T1000 (cell line): Measurements from ENCODE around the gene PEPD.

Experiments
- DNase-seq: peaks from one replicate; lab custom pipeline; 2025; ENCODE audit warnings: mixed read lengths; lab: John Stamatoyannopoulos, UW

The PEPD gene

DNA sequence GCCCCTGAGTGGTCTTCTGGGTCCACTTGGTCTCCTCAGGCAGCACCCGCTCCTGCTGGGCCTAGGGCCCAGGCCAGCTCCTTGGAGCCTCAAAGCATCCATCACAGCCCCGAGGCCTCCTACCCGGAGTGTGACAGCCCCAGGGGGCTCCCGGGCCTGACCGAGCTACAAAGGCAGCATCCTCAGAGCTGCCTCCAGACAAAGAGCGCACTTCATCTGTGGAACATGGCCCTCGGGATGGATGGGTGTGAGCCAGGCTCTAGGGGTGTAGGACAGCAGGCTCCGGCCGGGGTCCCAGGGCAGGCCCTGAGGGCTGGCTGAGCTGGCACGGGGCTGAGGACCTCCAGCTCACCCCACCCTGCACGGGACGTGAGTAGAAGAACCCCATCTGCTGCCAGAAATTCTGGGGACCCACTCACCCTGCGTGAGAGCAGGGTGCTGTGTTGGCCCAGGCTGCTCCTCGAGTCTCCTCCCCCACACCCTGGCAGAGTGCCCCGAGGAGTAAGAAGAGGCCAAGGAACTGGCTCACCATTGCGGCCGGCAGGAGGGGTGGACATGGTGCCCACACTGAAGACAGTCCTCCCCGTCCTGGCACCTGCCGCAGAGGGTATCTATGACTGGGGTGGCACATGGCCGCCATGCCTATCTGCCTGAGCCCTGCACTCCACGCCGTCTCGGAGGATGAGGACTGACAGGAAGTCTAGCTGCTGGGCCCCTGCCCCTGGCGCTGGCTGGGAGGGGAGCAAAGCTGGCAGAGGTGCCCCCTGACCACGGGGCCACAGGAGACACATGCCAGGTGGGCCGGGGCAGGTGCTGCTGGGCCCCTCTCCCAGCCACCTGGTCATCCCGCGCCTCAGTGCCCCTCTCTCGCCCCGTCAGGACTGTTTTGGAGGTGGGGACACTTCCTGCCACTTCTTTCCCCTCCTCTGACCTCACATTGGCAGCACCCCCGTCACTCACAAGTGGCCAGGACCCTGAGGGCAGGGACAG lies 125.7 kb downstream of the PEPD start:
- no peak for DNase-seq

DNA sequence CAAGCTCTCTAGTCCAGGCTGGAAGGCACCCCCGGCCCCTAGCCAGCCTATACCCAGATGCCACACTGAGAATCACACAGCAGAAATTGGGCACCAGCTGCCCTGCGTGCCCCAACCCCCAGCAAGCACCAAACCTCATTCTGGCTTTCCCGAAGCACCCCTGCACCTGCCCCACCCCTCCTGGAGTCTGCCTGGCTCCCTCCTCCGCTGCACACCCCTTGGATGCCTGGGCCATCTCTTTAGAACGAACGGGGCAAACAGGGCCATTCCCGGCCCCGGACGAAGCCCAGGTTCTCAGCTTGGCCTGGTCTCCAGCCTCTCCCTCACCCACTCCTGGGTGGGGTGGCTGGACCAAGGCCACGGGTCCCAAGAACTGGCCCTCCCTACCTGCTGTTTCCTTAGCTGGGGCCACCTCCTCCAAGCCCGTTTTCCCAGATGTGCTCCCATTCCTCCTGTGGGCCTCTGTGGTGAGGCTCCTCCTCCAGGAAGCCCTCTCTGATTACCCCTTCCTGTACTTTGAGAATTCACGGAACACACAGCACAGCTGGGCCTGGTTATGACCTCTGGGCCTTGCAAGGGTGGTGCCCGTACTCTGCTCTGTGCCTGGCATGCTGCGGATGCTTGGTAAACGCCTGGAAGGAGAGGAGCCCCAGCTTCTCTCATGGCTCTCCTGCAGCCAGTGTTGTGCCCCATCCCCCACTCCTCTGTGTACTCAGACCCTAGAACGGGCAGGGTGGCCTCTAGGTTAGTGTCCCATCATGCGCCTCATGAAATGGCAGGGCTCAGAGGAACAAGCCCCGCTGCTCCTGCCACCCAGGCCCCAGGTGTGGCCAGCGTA lies 126.6 kb downstream of the PEPD start:
- no peak for DNase-seq

DNA sequence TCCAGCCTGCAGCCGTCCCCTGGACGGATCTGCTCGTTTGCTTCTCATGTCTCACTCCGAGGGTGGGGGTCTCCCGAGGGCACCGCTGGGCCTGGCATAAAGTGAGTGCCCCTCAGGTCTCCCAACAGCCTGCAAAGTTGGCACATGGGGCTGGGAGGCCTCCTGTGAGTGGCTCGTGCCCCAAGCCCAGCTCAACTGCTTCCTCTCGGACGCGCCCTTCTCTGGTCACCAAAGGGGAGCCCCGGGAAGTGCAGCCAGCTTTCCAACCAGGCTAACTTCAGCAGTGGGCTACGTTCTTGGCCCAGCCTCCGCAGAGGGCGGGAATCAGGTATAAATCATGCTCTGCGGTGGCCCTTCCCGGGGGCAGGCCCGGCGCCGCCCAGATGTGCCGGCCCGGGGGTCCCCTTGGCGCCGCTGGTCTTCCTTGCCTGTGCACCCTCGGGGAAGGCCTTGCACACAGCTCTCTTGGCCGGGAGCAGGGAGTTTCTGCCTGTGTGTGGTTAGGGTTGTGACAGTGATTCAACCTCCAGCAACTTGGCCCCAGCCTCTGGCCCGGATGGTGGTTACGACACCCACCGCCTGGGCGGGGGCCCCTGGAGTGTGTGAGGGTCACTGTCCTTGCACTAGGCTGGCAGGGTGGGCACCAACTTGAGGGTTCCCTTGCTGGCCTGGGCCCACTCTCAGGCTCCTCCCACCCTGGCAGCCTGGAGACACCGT lies 127.4 kb downstream of the PEPD start:
- peak; percentile 78 for DNase-seq

DNA sequence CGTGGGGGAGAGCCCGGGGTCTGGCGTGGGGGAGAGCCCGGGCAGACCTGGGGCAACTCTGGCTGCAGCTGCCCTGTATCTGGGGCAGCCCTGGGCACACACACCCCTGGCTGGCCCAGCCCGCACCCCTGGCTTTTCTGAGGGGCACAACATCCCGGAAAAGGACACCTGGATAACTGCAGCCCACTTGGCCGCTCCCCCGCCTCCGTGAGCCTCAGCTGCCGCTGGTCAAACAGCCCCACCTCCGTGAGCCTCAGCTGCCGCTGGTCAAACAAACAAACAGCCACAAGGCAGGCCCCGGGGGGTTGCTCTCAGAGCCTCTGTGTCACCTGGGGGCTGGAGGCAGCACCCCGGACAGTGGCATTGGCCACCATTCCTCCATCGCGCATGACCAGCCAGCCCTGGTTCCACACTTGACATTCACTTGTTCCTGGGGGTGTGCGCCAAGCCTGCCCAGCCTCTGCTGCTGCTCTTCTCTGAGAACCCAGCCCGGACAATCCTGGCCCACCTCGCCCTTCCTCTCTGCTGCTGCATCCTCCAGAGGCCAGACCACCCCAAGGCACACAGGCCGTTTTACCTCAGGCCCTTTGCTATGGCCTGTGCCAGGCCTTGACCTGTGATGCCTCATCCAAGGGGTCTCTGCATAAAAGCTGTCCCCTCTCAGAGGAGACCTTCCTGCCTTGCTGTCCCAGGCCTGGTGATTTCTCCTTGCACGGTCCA lies 128.1 kb downstream of the PEPD start:
- no peak for DNase-seq

DNA sequence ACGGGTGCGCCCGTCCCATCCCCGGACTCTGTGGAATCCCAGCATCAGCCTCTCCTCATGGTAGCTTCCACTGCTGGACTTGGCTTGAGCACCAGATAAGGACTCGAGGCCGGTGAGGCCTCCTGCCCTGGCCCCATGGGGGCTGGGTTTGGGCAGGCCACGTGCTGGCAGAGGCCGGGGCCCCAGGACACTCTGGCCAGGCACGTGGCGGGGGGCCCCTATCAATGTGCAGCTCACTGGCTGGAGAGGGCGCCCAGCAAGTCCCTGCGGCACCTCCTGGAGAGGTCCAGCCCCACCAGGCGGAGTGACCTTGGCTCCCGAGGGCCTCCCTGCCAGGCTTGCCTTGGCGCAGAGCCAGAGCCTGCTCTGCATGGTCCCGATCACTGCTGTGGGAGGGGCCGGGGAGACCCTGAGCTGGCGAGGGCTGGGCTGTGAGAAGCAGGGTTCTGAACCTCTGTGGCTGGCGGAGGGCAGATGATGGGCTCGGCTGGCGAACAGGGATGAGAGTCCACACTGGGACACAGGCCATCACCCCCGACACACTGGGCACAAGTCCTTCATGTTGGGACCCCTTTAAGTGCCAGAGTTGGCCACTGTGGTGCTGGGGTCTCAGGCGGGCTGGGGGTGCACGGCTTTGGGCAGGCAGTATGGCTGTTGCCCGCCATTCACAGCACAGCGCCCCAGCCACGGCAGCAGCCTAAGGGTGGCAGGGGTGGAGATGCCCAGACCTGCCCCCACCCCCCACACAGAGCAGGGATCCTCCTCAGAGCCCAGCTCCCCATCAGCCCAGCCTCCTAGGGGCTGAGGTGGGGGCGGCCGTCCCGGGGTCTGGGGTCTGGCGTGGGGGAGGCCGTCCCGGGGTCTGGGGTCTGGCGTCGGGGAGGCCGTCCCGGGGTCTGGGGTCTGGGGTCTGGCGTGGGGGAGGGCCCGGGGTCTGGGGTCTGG lies 129.0 kb downstream of the PEPD start:
- DNase-seq, result no peak

DNA sequence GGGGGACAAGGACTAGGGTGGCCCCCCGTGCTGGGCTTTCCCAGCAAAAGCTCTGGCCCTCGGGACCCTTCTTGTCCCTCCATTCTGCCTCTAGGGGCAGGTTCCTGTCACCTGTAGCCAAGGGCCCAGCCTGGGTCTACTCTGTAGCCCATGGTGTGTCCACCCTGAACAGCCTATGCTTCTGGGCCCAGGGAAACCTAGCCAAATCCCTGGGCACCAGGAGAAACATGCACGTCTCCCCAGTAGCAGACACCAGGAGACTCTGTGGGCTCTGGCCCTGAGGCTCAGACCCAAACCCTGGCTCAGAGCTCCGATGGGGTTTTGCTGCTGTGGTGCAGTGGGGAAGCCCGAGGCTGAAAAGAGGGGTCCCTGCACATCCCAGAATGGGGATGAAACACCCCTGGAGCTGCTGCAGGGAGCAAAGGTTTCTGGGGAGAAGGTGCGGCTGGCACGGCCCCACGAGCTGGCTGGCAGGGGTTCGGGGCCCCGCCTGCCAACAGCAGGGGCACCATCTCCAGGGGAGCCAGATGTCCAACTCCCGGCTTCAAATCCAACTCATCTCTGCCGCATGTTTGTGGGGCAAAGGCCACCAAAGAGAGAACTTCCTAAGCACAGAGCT lies 129.9 kb downstream of the PEPD start:
- no peak for DNase-seq

DNA sequence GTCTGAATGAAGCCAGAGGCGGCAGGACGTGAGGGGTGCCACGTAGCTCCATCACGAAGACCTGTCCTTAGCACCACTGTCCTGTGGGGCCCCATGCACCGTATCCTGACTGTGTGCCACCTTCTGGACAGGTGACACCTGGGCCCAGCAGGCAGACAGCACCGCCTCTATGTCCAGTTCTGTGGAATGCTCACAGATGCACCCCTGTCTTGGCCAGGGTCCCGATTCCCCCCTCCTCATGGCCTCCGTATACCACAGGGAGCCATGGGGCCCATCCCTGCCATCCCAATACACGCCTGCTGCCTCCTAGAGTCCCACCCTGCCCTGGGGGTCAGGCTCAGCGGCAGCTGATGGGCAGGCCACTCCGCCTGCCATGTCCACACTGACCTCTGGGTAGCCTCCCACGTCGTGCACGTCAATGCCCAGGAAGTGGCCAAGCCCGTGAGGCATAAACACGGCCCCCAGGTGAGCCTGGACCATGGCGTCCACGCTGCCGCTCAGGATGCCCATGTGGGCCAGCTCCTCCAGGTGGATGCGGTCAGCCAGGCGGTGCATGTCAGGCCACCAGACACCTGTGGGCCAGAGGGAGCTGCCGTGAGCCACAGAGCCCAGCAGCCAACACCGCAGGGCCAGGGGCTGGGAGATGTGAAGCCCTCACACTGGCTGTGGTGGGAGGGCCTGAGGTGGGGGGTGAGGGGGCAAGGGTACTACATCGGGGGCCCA lies 130.5 kb downstream of the PEPD start:
- DNase-seq, result no peak

DNA sequence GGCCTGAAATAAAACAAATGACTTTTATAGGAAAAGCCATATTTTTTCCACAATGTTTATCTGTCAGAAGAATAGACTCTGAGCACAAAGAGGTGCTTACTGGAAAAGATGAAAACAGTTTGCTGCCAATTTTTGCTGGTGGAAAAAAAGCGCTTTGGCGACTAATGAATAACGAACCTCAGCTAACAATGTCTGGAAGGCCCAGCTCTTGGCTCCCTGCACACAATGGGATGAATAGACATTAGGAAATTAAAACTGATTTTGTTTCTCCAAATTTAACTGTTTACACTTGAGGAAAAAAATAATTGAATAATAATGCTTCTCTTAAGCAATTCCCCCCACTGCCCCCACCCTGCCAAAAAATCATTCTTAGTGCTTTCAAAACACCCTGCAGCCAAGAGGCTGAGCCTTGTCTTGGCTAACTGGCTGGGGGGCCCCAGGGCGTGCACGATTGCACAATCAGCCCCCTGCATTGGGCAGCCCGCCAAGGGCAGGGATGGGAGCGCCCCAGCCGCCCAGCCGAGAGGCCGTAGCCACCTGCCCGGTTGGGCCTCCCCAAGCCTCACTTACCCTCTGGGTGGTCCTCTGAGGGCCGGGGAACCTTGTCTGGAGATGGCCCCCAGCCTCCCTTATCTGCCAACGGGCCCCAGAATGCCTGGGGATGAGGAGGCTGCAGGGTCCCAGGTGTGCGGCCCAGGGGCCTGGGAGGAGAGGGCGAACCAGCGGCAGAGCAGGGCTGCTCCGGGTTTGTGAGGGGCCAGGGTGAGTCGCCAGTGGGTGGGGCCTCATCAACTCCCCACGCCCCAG lies 131.3 kb downstream of the PEPD start:
- no peak for DNase-seq

DNA sequence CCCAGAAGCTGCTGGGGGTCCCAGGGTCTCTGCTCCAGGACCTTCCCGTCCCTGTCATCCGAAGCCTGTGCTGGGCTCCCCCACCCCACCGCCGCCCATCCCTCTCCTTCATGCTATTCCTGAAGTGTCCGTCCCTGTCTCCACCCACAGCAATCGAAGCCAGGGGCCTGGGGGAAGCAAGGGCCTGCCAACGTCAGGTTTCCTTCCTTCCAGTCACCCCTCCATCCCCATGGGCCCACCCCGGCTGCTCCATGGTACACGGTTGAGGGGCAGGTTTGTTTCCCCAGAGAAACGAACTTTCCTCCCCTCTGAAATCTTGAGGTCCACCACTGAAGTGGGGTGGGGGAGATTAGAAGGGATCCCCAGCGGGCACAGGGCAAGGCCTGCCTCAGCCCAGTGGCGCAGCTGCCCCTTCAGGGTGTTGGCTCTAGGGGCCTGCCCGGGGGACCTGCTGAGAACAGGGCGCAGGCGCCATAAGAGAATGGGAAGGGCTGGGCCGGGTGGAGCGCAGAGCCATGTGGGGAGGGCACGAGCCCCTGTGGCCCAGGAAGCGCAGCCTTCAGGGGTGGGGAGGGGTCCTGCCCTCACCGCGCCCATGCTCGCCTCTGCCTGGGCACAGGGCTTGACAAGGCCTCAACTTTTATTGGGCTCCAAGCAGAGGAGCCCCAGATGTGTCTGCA lies 132.0 kb downstream of the PEPD start:
- no peak for DNase-seq

DNA sequence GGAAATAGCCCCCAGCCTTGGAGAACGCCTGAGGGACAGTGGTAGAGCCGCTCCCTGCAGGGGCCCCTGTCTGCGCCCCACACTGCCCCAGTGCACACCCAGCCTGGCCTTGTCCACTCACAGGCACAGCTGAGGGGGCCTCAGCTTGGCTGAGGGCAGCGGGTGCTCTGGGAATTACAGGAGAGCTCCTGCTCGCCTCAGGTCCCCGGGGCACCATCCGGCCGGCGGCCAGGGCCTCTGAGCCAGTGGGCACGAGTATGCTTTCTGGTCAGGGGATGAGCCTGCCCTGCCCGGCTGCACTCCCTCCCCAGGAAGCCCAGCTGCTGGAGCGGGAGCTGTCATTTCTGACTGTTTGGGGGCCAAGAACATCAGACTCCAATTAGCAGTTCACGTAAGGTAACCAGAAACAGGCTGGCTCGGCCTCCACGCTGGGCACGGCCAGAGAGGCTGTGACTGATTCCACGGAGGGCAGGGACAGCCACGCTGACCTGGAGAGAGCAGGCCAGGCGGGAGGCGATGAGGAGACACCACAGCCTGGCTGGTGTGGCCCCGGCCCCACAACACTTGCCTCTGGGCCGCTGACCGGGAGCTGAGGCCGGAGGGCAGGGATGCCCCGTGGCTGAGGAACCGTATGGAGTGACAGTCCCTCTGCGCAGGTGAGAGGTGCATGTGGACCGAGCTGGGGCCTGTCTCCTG lies 132.7 kb downstream of the PEPD start:
- no peak for DNase-seq

DNA sequence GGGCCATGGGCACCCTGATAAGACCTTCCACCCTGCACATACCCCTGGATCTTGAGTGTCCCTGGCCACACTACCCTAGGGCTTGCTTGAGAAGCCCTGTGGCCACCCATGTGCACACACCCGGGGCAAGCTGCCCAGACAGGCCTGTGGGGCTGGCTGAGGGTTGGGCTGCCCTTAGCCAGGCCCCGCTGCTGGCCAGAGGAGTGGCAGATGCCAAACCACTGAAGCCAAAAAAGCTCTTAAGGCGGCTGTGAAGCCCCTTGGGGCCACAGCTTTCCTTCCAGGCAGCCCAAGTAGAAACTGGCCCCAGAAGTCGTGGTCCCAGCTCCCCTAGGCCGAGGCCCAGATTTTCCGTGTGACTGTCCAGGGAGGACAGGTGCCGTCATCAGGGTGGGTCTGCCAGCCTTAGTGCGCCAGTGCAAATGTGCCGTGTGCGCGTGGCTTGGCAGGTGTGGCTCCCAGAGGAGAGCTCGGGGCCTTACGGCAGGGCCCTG lies 133.3 kb downstream of the PEPD start:
- no peak for DNase-seq

DNA sequence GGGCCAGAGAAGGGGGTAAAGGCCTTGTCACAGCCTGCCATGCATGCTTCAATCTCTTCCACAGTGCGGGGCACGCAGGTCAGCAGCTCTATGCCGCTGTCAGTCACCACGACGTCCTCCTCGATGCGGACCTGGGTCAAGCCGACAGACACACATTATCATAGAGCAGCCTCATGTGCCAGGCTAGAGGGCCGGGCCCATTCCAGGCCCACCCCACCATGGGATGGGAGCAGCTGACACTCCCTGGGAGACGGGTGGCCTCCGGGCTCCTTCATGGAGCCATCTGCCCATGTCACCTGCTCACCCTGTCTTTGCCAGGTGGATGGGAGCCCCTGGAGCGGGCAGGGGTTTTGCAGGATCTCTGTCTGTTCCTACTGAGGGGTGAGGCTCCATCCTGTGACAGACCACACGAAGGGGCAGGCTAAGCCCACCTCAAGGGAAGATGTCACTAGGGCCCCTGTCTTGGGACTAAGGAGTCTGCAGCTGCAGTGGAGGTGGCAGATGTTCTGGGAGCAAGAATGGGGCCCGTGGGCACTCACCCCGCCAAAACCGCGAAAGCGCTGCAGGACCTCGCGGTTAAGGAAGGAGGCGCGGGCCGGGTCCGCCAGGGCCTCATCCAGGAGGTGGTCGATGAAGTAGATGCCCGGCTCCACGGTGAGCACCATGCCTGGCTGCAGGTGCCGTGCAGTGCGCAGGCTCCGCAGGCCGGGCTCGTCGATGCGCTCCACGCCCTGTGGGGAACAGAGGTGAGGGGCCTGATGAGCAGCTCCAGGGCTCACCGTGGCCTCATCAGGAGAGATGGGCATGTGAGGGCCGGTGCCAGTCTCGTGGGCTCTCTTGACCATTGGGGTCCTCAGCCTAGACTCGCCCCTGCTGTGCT lies 134.0 kb downstream of the PEPD start:
- DNase-seq, result no peak

DNA sequence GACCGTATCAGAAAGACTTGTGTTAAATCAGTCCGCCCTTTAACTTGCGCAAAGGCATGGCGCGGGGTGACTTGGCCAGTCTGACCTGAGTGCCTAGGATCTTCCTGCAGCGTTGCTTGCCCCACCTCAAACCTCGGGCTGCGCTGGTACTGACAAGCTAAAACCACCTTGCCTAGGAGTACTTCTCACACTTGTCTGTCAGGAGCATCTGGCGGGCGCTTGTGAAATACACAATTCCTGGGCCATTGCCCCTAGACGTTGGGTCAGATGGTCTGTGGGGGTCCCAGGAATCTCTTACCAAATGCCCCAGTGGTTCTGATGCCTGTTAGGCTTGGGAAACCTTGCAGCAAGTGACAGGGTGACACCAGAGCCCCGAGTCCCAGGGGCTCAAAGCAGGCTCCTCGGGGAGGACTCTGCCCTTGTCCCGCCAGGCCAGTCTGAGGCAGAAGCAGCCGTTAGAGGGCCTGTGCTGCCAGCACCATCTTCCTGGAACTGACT lies 135.2 kb downstream of the PEPD start:
- no peak for DNase-seq

DNA sequence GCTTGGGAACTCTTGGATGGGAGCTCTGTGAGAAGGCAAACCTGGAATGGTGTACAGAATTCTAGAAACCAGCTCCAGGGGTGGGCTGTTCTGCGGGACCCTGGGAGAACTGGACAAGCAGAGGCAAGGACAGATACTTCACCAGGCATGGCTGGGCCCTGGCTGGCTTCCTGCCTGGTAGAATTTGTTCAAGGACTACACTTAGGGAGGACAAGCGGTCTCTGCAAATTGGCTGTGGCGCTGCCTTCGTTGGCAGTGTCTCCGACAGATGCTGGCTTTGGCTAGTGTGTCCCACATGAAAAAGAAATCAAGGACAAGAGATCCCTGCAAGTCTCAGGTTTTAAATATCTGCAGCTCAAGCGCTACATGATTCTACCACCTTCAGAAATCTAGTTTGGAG lies 135.6 kb downstream of the PEPD start:
- DNase-seq, result no peak

DNA sequence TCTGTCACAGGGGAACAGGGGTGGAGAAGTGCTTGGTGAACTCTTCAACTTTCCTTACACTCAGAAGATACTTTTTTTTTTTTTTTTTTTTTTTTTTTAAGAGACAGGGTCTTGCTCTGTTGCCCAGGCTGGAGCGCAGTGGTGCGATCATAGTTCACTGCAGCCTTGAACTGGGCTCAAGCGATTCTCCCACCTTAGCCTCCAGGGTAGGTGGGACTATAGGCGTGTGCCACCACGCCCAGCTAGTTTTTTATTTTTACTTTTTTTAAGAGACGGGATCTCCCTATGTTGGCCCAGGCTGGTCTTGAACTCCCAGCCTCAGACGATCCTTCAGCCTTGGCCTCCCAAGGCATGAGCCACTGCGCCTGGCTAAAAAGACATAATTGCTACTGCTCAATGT lies 136.6 kb downstream of the PEPD start:
- no peak for DNase-seq
